ENCODE measurements around the gene CAD. TPM values are rescaled to one million over a fixed set of nuclear protein-coding genes. Genes with fewer than 3 reads are reported as not detected.

The CAD gene
- total RNA-seq, 1 donor from 2014 or later: 51.2 TPM

GRCh38 chr2:27275211-27276150 lies 58.3 kb downstream of the CAD start, which contains the start of gene DNAJC5G:
Gene DNAJC5G (plus strand): TSS chr2:27275433. CDS start chr2:27276729, 1,296 bp downstream.
- Histone ChIP-seq H3K79me2 (ENCODE audit: insufficient read depth, low read length) (no peaks in the 10 kb centered on the region), H3K9ac (ENCODE audit: low read length) (no peak within 1 kb of the TSS), H4K20me1 (ENCODE audit: insufficient read depth, low read length) (no peaks in the 10 kb centered on the region), H3K4me2 (ENCODE audit: low read length) (no peak within 1 kb of the TSS), H3K27ac (ENCODE audit: low read depth, low read length) (no peak within 1 kb of the TSS), H3K9me3 (ENCODE audit: insufficient read depth, low read depth, low read length) (no peaks in the 10 kb centered on the region), H2AFZ (ENCODE audit: low read depth, low read length) (no peak within 1 kb of the TSS), H3K27me3 (ENCODE audit: insufficient read depth, low read length) (peaks cover 22% of the 10 kb centered on the region), H3K36me3 (ENCODE audit: insufficient read depth, low read length) (no peaks in the 10 kb centered on the region), H3K4me1 (ENCODE audit: insufficient read depth, low read length) (peaks cover 5% of the 10 kb centered on the region), H3K4me3 (ENCODE audit: insufficient read depth, low read depth, low read length) (no peak within 1 kb of the TSS)
- FAIRE-seq (no peak), DNase-seq (ENCODE audit: low read depth) (no peak)
- H3K27ac Mint-ChIP-seq (ENCODE audit: unreplicated experiment): no peak within 1 kb of the TSS
- TF ChIP-seq EZH2 (IDR thresholded peaks at IDR 0.05; ENCODE audit: insufficient read depth, low read length) (no peak), CTCF (IDR thresholded peaks at IDR 0.05; ENCODE audit: insufficient read depth, low read depth, low read length) (no peak)
- no peaks in the 10 kb centered on the region for H3K9me3 Mint-ChIP-seq (ENCODE audit: unreplicated experiment)
- peaks cover 10% of the 10 kb centered on the region for H3K4me1 Mint-ChIP-seq (ENCODE audit: low read depth, unreplicated experiment)
- peaks cover 41% of the 10 kb centered on the region for H3K27me3 Mint-ChIP-seq (ENCODE audit: low read depth, unreplicated experiment)
- no peak within 1 kb of the TSS for H3K4me3 Mint-ChIP-seq (ENCODE audit: unreplicated experiment)
- no peaks in the 10 kb centered on the region for H3K36me3 Mint-ChIP-seq (ENCODE audit: low read depth, unreplicated experiment)

- no peak overlapping the region for H3K9ac ChIP-seq (ENCODE audit: low read length)
- H3K4me2 ChIP-seq (ENCODE audit: low read length): no peak overlapping the region
- peaks cover 16% of the 10 kb centered on the region for H3K27me3 ChIP-seq (ENCODE audit: insufficient read depth, low read length)
- peaks cover 17% of the 10 kb centered on the region for H3K4me1 Mint-ChIP-seq (ENCODE audit: low read depth, unreplicated experiment)
- DNase-seq (ENCODE audit: low read depth) (no peak), FAIRE-seq (no peak)
- no peaks in the 10 kb centered on the region for H4K20me1 ChIP-seq (ENCODE audit: insufficient read depth, low read length)
- H3K4me3 ChIP-seq (ENCODE audit: insufficient read depth, low read depth, low read length): no peak overlapping the region
- H3K27ac Mint-ChIP-seq (ENCODE audit: unreplicated experiment): no peak overlapping the region
- H3K9me3 Mint-ChIP-seq (ENCODE audit: unreplicated experiment): no peaks in the 10 kb centered on the region
- no peak overlapping the region for H3K27ac ChIP-seq (ENCODE audit: low read depth, low read length)
- no peaks in the 10 kb centered on the region for H3K9me3 ChIP-seq (ENCODE audit: insufficient read depth, low read depth, low read length)
- peaks cover 9% of the 10 kb centered on the region for H3K4me1 ChIP-seq (ENCODE audit: insufficient read depth, low read length)
- H2AFZ ChIP-seq (ENCODE audit: low read depth, low read length): no peak overlapping the region
- no peaks in the 10 kb centered on the region for H3K36me3 ChIP-seq (ENCODE audit: insufficient read depth, low read length)
- peaks cover 36% of the 10 kb centered on the region for H3K27me3 Mint-ChIP-seq (ENCODE audit: low read depth, unreplicated experiment)
- H3K36me3 Mint-ChIP-seq (ENCODE audit: low read depth, unreplicated experiment): no peaks in the 10 kb centered on the region
- H3K4me3 Mint-ChIP-seq (ENCODE audit: unreplicated experiment): no peak overlapping the region
- no peaks in the 10 kb centered on the region for H3K79me2 ChIP-seq (ENCODE audit: insufficient read depth, low read length)
- no peak for TF ChIP-seq EZH2 (IDR thresholded peaks at IDR 0.05; ENCODE audit: insufficient read depth, low read length)
- TF ChIP-seq CTCF (IDR thresholded peaks at IDR 0.05; ENCODE audit: insufficient read depth, low read depth, low read length): no peak
Observed at GRCh38 chr2:27278010-27278409, 60.8 kb downstream of the CAD start.

- H3K36me3 Mint-ChIP-seq (ENCODE audit: low read depth, unreplicated experiment): no peaks in the 10 kb centered on the region
- Histone ChIP-seq H3K4me1 (ENCODE audit: insufficient read depth, low read length) (peaks cover 9% of the 10 kb centered on the region), H4K20me1 (ENCODE audit: insufficient read depth, low read length) (no peaks in the 10 kb centered on the region), H2AFZ (ENCODE audit: low read depth, low read length) (no peak overlapping the region), H3K27ac (ENCODE audit: low read depth, low read length) (no peak overlapping the region), H3K9me3 (ENCODE audit: insufficient read depth, low read depth, low read length) (no peaks in the 10 kb centered on the region), H3K36me3 (ENCODE audit: insufficient read depth, low read length) (no peaks in the 10 kb centered on the region), H3K4me2 (ENCODE audit: low read length) (no peak overlapping the region), H3K27me3 (ENCODE audit: insufficient read depth, low read length) (peaks cover 29% of the 10 kb centered on the region), H3K79me2 (ENCODE audit: insufficient read depth, low read length) (no peaks in the 10 kb centered on the region), H3K9ac (ENCODE audit: low read length) (no peak overlapping the region), H3K4me3 (ENCODE audit: insufficient read depth, low read depth, low read length) (no peak overlapping the region)
- H3K9me3 Mint-ChIP-seq (ENCODE audit: unreplicated experiment): no peaks in the 10 kb centered on the region
- no peak for DNase-seq (ENCODE audit: low read depth)
- FAIRE-seq: no peak
- H3K4me1 Mint-ChIP-seq (ENCODE audit: low read depth, unreplicated experiment): peaks cover 19% of the 10 kb centered on the region
- H3K4me3 Mint-ChIP-seq (ENCODE audit: unreplicated experiment): no peak overlapping the region
- H3K27me3 Mint-ChIP-seq (ENCODE audit: low read depth, unreplicated experiment): peaks cover 22% of the 10 kb centered on the region
- no peak for TF ChIP-seq EZH2 (IDR thresholded peaks at IDR 0.05; ENCODE audit: insufficient read depth, low read length)
- no peak for TF ChIP-seq CTCF (IDR thresholded peaks at IDR 0.05; ENCODE audit: insufficient read depth, low read depth, low read length)
- H3K27ac Mint-ChIP-seq (ENCODE audit: unreplicated experiment): no peak overlapping the region
Observed at GRCh38 chr2:27280826-27281225, 63.7 kb downstream of the CAD start.

Data from astrocyte (in vitro differentiated cells and primary cell).